ENCODE results near the gene VKORC1L1.
"Not testable (repeated sequence)": the region's sequence is repeated elsewhere in the genome, so short reads cannot be mapped to it uniquely, and the experiment has no call there.

VKORC1L1 gene

DNA sequence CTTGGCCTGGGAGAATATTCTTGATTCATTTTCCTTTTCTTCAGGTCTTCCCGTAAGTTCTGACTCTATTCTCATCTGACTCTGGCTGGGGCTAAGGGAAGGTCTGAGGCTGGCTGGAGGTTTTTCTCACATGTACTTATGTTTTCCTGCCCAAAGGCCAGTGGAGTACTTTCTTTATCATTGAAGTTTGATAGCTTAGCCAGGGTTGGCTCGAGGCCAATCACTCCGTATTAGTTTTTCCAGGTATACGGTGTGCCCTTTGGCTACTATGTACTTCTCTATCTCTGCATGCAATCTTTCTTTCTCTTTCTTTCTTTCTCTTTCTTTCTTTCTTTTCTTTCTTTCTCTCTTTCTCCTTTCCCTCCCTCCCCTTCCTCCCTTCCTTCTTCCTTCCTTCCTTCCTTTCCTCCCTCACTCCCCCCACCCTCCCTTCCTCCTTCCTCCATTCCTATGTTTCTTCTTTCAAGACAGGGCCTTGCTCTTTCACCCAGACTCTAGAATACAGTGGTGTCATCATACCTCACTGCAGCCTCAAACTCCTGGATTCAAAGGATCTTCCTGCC is 26.8 kb upstream of the VKORC1L1 start:
- Histone ChIP-seq H3K27me3 (replicated peaks) (no peaks in the 10 kb centered on the region), H3K4me3 (ENCODE audit: low read depth, low read length) (no peak overlapping the region), H3K36me3 (replicated peaks) (no peaks in the 10 kb centered on the region), H3K27ac (no peak overlapping the region)
- in situ Hi-C loops (cut with HindIII; ENCODE audit: low pct_ligation_motif_present, low sequenced_read_pairs): no loop called here
- TF ChIP-seq CTCF (IDR thresholded peaks at IDR 0.05; ENCODE audit: low read depth, low read length, missing control alignments): no peak
- no peak for DNase-seq

- H3K27ac ChIP-seq; H3K36me3 ChIP-seq (replicated peaks); DNase-seq; H3K4me3 ChIP-seq (ENCODE audit: low read depth, low read length); H3K27me3 ChIP-seq (replicated peaks); in situ Hi-C loops (cut with HindIII; ENCODE audit: low pct_ligation_motif_present, low sequenced_read_pairs): not testable (repeated sequence)
Measured at GRCh38 chr7:65853426-65853825, 19.4 kb upstream of the VKORC1L1 start.

DNA sequence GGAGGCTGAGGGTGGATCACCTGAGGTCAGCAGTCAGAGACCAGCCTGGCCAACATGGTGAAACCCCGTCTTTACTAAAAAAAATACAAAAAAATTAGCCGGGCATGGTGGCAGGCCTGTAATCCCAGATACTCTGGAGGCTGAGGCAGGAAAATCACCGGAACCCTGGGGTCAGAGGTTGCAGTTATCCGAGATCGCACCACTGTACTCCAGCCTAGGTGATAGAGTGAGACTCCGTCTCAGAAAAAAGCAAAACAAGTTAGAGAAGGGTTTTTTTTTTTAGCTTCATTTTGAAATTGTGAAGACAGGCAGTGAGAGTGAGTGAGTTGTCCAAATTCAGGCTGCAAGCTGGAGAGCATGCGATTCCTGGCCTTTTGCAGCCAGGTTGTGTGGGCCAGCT is 19.0 kb upstream of the VKORC1L1 start:
- DNase-seq; H3K4me3 ChIP-seq (ENCODE audit: low read depth, low read length); H3K36me3 ChIP-seq (replicated peaks); H3K27ac ChIP-seq; H3K27me3 ChIP-seq (replicated peaks); in situ Hi-C loops (cut with HindIII; ENCODE audit: low pct_ligation_motif_present, low sequenced_read_pairs): not testable (repeated sequence)

DNA sequence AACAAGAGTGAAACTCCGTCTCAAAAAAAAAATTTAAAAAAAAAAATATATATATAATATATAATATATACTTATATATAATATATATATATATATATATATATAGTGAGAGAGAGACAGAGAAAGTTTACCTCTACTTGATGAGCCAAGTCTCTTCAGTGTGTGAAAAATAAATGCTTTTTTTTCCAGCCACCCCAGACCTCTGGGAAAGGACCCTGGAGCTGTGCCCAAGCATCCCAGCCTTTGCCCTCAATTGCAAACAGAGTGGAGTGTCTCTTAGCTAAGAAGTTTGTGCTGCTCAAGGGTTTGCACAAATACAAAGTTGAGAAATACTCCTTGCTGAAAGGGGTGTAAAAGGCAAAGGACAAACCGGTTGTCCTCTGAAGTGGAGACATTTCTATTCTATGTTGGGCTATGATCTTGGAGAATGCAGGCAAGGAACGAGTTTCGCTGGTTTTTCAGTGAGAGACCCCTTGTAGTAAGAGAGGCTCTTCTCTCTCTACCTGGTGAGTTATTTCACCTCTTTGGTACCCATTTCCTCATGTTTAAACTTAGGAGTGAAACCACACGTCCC is 15.5 kb upstream of the VKORC1L1 start:
- DNase-seq; H3K27me3 ChIP-seq (replicated peaks); H3K36me3 ChIP-seq (replicated peaks); in situ Hi-C loops (cut with HindIII; ENCODE audit: low pct_ligation_motif_present, low sequenced_read_pairs); H3K27ac ChIP-seq; H3K4me3 ChIP-seq (ENCODE audit: low read depth, low read length): not testable (repeated sequence)

- H3K36me3 ChIP-seq (replicated peaks); H3K27me3 ChIP-seq (replicated peaks); H3K4me3 ChIP-seq (ENCODE audit: low read depth, low read length); DNase-seq; H3K27ac ChIP-seq; in situ Hi-C loops (cut with HindIII; ENCODE audit: low pct_ligation_motif_present, low sequenced_read_pairs): not testable (repeated sequence)
Measured at GRCh38 chr7:65858660-65859059, 14.2 kb upstream of the VKORC1L1 start.

DNA sequence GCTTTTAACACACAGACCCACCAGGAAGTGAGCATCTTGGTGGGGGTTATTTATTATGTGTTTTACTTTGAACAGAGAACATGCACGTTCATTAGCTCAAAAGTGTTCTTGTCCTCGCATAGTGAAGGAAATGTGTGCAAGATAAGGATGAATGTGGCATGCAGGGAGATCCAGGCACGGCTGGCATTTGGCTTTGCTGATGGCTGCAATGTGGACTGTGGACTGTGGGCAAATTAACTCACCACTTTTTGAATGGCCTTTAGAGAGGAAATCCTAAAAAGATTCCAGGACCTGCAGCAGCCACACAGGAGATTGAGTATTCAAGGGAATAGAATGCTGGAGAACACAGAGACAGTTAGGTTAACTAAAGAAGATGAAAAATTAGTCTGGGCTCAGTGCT is 6.6 kb upstream of the VKORC1L1 start:
- H3K27me3 ChIP-seq (replicated peaks); in situ Hi-C loops (cut with HindIII; ENCODE audit: low pct_ligation_motif_present, low sequenced_read_pairs); DNase-seq; H3K4me3 ChIP-seq (ENCODE audit: low read depth, low read length); H3K36me3 ChIP-seq (replicated peaks); H3K27ac ChIP-seq: not testable (repeated sequence)

DNA sequence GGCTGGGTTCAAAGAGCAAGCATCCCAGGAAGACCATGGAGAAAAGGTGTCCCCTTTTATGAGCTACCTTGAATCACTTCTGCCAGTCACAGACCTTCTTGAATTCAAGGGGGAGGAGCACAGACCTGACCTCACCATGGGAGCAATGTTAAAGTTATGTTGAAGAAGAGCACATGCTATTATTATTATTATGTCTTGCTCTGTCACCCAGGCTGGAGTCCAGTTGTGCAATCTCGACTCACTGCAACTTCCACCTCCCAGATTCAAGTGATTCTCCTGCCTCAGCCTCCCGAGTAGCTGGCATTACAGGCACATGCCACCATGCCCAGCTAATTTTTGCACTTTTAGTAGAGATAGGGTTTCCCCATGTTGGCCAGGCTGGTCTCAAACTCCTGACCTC is 5.2 kb upstream of the VKORC1L1 start:
- H3K4me3 ChIP-seq (ENCODE audit: low read depth, low read length); in situ Hi-C loops (cut with HindIII; ENCODE audit: low pct_ligation_motif_present, low sequenced_read_pairs); H3K36me3 ChIP-seq (replicated peaks); H3K27ac ChIP-seq; H3K27me3 ChIP-seq (replicated peaks); DNase-seq: not testable (repeated sequence)

GRCh38 chr7:65869312-65869711 is 3.6 kb upstream of the VKORC1L1 start:
- in situ Hi-C loops (cut with HindIII; ENCODE audit: low pct_ligation_motif_present, low sequenced_read_pairs): not testable (repeated sequence)

DNA sequence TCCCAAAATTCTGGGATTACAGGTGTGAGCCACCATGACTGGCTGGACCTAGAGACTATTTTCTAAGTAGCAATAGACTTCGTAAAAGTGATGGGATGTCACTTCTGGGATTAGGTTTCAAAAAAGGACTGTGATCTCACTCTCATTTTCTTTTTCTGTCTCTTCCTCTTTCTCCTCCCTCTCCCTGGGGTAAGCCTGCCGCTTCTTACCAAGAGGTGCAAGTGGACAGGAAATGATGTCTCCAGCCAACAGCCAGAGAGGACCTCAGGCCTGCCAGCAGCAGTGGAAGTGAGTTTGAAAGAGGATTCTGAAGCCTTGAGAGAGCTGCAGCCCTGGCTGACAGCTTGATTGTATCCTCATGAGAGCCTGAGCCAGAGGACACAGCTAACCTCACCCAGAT is 1.4 kb upstream of the VKORC1L1 start:
- H3K27me3 ChIP-seq (replicated peaks); in situ Hi-C loops (cut with HindIII; ENCODE audit: low pct_ligation_motif_present, low sequenced_read_pairs); H3K4me3 ChIP-seq (ENCODE audit: low read depth, low read length); H3K27ac ChIP-seq; H3K36me3 ChIP-seq (replicated peaks); DNase-seq: not testable (repeated sequence)

More at GRCh38 chr7:65869312-65869711, 3.6 kb upstream of the VKORC1L1 start:
- peak; percentile 78 for DNase-seq
- peak overlapping the region; percentile 53 for H3K27ac ChIP-seq
- not testable (repeated sequence) for H3K4me3 ChIP-seq (ENCODE audit: low read depth, low read length); H3K27me3 ChIP-seq (replicated peaks); H3K36me3 ChIP-seq (replicated peaks)

DNA sequence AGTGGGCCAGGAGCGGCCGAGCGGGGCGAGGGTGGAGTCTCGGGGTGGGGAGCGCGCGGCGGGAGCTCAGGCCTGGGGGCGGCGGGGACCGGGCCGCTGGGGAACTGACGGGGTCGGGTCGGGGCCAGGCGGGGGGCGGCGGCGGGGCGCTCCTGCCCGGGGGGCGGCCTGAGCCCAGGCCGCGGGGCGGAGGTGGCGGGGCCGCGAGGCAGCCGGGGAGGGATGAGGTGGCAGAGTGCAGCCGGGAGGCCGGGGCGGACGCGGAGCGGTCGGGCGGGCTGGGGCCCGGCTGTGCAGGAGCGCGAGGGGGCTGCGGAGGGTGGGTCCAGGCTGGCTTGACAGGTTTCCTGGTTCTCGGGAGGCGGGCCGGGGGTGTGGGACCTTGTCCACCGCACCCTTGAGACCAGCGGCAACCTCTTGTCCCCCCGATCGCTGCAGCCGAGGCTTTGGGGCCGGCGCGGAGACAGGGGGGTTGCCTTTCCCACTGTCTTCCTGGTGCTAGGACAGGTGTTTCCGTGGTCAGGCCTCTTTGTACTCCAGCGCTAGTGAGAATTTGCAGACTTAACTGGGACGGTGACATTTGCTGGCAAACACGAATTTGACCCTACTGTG is 814 bp downstream of the VKORC1L1 start:
- peak overlapping the region; percentile 81 for H3K27ac ChIP-seq
- in situ Hi-C loops (cut with HindIII; ENCODE audit: low pct_ligation_motif_present, low sequenced_read_pairs); H3K36me3 ChIP-seq (replicated peaks); DNase-seq; H3K27me3 ChIP-seq (replicated peaks): not testable (repeated sequence)
- peak overlapping the region; percentile 69 for H3K4me3 ChIP-seq (ENCODE audit: low read depth, low read length)

- H3K36me3 ChIP-seq (replicated peaks); H3K27me3 ChIP-seq (replicated peaks); H3K4me3 ChIP-seq (ENCODE audit: low read depth, low read length); DNase-seq; in situ Hi-C loops (cut with HindIII; ENCODE audit: low pct_ligation_motif_present, low sequenced_read_pairs); H3K27ac ChIP-seq: not testable (repeated sequence)
Measured at GRCh38 chr7:65875715-65876114, 2.8 kb downstream of the VKORC1L1 start.

DNA sequence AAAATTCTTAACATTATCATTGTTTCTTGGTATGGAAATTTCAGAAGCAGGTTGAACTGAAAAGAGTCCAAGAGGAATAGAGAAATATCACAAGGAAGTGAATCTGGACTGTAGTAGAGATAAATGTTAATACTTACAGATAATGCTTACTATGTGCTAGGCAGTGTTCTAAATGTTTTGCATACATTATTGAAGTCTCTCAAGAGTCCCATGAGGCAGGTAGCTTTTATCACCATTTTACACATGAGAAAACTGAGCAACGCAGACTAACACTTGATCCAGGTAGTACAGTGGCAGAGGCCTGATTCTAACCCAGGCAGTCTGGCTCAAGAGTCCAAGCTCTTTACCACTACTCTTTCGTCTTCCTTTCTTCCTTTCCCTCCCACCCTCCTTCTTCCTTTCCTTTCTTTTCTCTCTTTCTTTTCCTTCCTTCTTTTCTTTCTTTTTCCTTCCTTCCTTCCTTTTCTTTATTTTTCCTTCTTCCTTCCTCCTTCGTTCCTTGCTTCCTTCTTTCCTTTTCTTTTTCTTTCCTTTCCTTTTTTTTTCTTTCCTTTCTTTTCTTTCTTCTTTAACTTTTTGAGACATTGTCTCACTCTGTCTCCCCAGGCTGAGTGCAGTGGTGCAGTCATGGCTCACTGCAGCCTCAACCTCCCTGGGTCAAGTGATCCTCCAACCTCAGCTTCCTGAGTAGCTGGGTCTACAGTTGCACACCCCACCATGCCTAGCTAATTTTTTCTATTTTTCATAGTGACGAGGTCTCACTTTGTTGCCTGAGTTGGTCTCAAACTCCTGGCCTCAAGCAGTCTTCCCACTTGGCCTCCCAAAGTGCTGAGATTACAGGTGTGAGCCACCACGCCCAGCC is 6.6 kb downstream of the VKORC1L1 start:
- H3K4me3 ChIP-seq (ENCODE audit: low read depth, low read length); in situ Hi-C loops (cut with HindIII; ENCODE audit: low pct_ligation_motif_present, low sequenced_read_pairs); H3K36me3 ChIP-seq (replicated peaks); H3K27me3 ChIP-seq (replicated peaks); H3K27ac ChIP-seq; DNase-seq: not testable (repeated sequence)

- H3K4me3 ChIP-seq (ENCODE audit: low read depth, low read length); H3K27me3 ChIP-seq (replicated peaks); H3K27ac ChIP-seq; DNase-seq; in situ Hi-C loops (cut with HindIII; ENCODE audit: low pct_ligation_motif_present, low sequenced_read_pairs); H3K36me3 ChIP-seq (replicated peaks): not testable (repeated sequence)
Measured at GRCh38 chr7:65880242-65880641, 7.4 kb downstream of the VKORC1L1 start.
